GM21528 (cell line): ENCODE measurements around the gene RPS6KA1.

Experiments
- ATAC-seq: cut with Tn5 transposase; IDR thresholded peaks from one replicate; pipeline ENCODE4 v1.9.1; 2021; ENCODE audit warnings: mild to moderate bottlenecking, moderate library complexity; ENCODE audit not compliant: unreplicated experiment, low FRiP score

The RPS6KA1 gene

DNA sequence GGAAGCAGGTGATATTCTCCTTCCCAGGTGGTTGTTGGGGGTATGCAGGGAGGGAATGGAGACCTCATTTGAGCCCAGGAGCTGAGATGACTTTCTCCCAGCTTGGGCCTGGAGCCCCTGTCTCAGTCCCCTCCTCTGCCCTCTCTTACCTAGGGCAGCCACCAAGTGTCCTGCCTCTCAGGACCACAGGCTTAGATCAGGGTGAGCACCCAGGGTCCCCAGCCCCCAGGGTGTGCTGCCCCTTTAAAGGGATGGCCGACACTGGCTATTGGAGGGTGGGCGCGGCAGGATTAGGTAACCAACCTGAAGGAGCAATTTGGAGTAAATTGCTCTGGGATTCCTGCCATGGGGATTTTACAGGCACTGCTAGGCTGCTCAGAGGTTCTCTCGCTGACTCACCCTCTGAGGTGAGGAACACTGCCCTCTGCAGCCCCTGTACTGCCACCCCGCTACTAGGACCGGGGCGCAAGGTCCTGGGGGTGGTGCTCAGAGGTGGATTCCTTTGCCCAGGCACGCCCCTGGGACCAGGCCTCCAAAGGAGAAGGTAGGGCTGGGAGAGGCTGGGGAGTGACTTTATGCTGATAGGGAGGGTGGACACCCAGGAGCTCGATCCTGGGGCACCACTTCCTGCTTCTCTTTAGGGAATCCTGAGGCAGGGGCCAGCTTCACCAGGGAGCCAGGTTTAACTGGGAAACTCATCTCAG, 1.5 kb downstream of the RPS6KA1 start:
- no peak for ATAC-seq

DNA sequence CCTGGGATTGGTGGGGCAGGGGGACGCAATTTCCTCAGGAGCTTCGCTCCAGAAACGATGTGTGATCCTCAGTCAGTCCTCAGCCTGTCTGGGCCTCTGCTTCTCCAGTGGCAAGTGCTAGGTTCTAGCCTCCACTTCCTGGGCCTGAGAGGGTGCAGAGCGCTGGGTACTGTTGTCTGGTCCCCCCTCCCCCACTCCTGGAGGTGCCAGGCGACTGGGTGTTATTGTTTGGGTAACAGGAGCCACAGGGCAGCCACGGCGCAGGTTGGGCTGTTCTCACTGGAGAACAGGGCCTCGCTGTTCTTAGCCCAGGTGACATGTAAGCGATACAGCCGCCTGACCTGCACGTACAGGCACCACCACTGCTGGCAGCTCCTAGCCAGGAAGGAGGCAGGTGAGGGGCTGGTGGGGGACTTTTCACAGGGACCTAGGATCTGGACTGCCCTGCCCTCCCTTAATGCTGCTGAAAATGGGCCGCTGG, 2.1 kb downstream of the RPS6KA1 start:
- ATAC-seq: no peak

DNA sequence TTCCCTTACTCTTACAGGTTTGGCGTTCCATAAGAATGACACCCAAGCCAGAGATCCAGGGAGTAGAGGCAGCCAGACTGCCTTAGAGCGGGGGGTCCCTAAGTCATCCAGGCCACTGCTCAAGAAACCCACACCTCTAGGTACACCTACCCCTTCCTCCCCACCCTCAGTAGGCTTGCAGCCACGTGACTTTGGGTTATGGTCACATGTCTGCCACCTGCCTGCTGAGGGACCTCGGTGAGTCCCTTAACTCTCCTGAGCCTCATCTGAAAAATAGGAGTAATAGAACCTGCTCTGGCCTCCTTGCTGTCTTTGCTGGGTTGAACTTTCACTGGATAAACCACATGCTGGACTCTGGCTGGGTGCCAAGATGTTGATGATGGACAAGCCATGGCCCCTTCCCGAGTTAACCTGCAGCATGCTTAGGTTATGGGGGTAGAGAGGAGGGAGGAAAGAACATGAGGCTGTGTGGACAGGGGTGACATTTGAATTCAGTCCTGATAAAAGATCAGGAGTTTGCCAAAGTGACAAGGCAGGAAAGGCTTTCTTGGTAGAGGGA, 4.5 kb downstream of the RPS6KA1 start:
- ATAC-seq: no peak

DNA sequence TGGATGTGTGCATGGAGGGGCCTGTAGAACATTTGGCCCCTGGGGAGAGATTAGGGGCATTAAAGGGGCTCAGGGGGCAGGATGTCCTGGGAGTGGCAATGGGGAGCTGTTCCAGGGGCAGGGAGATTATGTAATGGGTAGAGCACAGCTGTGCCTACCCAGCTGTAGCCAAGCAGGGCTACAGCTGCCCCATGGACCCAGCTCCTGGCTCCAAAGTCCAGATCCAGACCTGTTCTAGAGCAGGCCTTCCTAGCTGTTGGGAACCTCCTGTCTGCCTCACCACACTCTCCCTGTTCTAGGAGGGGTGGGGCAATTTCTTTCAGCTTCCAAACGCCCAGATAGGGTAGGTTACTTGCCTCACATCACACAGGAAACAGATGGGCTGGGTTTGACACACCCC, 5.6 kb downstream of the RPS6KA1 start:
- no peak for ATAC-seq

DNA sequence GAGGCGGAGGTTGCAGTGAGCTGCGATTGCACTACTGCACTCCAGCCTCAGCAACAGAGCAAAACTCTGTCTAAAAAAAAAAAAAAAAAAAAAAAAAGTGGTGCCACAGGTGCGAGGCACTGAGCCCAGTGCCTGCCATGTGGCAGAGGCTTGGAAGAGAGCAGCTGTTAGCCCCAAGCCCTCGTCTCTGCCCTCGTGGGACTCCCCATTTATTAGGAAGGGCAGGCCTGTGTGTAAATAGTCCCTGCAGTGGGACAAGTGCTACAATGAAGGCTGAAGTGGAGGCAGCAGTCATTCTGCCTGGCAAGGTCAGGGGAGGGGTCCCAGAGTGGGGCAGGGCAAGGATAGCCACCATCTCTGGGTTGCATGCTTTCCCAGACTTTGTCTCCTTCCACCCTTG, 6.5 kb downstream of the RPS6KA1 start:
- ATAC-seq: no peak

DNA sequence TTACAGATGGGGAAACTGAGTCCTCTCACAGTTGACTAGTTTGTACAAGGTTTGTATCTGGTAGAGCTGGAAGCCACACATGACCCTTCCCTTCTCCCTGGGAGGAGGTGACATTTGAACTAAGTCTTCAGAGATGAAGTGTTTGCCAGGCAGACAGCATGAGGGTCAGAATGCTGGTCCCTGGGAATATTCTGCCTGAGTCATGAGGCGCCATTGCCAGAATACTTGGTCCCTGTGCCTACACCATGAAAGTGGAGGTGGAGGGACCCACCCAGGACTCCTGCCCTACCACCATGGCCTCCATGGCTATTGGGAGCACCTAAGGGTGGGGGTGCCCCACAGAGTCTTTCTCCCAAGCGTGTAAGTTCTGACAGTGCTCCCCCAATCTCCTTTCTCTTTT, 7.0 kb downstream of the RPS6KA1 start:
- no peak for ATAC-seq

DNA sequence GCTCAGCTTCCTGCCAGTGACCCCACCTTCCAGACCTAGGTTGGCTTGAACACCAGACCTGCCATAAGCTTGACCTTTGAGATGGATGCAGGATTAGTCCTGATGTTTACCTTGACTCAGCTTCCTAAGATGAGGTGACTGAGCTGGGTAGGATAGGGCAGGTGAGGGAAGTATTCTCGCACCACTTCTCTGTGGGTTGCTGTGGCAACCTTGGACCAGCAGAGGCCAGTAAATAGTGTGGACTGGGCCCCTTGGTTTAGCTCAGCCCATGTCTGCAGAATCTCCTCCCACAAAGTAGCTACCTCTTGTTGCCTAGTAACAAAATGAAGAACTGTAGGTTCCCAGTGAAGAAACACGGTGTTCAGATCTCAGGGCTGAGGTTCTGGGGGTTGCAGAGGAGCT, 8.4 kb downstream of the RPS6KA1 start:
- no peak for ATAC-seq

DNA sequence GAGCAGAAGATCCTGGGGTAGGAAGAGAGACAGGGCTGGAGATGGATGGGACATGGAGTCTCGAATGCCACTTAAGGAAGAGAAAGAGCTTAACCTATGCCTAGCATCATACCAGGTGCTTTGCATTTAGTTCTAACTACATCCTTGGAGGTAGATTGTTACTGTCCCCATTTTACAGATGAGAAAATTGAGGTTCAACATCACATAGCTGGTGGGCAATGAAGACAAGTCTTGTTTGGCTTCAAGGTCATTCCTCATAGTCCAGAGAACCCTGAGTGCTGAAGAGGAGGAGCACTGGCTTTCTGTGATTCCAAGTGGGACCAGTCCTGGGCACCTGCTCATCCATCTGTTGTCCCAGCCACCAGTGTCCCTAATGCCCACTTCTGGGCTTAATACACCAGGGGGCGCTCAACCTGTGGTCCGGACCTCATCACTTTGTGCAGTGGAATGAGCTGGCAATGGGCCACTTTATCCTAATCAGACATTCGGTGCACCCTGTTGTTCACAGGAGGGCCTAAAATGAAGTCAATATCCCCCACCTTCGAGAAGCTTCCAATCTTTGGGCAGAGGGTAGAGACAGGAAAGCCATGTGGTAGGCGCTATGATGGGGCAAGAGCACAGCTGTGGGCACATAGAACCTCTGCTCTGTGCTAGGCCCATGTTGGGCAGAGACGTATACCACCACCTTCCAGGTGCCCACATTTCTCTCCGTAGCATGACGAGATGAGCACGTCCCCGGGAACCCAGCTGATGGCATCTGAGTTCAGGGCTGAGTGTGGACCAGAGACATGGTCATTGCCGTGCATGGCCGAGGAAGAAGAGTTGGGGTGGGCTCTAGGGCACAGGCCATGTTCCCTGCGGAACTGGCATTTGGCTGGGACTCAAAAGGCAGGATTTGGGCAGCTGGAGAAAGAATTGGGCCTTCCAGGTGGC, 9.2 kb downstream of the RPS6KA1 start:
- no peak for ATAC-seq

DNA sequence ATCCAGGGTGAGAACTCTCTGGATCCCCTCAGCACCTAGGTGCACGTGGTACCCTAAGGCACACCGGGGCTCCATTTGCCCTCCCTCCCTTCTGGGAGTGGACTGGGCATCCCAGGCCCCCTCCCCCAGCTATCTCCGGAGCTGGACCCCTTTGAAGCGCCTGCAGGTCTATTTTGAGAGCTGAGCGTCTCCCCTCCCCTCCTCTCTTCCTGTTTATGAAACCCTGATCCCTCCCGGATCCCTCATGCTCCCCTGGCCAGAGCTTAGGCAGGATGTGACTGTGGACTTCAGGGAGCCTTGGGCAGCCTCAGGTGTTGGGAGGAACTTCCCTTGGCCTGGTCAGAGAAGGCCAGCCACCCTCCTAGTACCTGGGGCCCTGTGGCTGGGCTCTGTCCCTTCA, 10.2 kb downstream of the RPS6KA1 start:
- no peak for ATAC-seq

DNA sequence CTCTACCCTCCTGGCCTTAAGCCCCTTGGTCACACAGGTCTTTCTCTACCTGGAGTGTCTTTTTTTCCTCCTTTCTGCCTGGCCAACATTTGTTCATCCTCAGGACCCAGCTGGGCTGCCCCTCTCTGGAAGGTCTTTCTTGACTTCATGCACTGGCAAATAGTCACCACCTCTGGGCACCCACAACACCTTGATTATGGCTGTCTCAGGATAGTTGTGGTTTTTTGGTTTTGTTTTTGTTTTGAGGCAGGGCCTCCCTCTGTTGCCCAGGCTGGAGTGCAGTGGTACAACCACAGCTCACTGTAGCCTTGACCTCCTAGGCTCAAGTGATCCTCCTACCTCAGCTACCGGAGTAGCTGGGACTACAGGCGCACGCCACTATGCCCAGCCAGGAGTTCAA, 10.8 kb downstream of the RPS6KA1 start:
- ATAC-seq: no peak

DNA sequence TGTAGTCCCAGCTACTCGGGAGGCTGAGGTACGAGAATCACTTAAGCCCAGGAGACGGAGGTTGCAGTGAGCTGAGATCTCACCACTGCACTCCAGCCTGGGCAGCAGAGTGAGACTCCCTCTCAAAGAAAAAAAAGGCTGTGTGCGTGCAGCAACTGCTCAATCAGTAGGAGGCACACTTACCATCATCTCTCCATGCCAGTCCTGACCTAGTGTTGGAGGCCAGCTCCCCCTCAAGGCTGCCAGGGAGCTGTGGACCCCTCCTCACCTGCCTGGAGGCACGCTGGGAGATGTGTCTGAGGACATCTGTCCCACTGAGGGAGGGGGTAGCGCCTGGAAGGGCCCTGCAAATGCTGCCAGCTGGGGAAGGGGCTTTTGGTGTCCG, 11.9 kb downstream of the RPS6KA1 start:
- no peak for ATAC-seq

DNA sequence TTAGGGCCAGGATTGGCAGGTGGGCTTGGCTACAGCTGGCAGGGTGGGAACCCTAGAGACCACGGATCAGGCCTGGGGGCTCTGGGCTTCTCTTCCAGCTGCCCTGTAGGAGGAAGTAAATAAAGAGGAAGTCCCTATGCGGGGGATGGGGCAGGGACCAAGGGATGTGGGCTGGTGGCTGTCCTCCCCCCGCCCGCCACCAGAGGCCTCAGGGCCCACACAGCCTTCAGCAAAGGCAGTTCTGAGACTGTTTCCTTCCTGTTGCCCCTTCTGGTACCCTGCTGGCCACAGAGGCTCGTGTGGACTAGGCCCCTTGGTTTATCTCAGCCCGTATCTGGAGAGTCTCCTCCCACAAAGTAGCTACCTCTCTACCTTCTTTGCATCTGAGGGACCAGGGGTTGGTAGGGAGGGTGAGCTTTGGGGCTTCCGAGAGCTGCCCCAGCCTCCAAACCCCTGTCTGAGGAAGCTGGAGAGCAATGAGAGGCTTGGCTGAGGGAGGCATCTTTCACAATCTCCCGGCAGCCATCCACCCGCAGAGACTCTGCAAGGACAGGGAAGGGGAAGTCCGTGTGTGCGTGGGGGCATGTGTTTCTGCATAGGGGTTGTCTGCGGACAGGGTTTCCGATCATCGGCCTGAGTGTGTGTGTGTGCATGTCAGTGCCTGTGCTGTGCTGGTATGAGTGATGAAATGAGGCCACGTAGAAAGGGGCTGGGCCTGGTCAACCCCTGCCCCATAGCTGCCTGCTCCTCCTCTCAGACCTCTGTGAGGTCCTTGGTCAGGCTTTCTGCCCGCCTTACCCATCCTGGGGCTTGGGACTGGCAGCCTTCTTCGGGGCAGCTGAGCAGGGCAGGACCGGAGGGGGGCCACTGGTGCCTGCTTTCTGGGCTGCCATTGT, 12.5 kb downstream of the RPS6KA1 start:
- peak; percentile 48 for ATAC-seq

DNA sequence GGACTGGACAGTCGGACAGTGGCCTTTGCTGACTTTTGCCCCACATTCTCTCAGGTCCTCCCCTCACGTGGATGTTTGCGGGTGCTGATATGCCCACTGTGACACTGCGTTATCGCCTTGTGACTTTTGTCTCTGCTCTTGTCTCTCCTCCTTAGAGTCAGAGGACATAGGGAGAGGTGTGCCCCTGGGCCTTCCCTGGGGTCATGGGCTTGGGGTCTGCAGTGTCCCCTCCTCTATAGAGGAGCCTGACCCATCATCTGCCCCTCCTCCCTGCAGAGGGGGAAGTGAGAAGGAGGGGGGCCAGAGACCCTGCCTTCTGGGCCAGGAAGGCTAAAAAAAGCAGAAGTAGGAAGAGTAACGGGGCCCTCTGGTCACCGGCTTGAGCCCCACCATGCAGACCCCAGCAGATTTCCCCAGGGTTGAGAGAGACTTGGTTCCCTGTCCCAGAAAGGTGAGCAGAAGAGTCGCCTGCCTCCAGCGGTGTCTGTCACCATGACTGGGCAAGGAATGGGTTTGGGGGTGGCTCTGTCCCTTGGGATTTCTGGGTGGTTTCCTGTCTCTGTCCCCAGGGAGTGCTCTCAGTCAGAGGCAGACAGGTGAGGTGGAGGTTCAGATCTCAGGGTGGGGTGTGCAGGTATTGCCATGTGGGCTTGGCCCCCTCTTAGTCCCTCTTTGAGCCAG, 13.3 kb downstream of the RPS6KA1 start:
- peak; percentile 4 for ATAC-seq

DNA sequence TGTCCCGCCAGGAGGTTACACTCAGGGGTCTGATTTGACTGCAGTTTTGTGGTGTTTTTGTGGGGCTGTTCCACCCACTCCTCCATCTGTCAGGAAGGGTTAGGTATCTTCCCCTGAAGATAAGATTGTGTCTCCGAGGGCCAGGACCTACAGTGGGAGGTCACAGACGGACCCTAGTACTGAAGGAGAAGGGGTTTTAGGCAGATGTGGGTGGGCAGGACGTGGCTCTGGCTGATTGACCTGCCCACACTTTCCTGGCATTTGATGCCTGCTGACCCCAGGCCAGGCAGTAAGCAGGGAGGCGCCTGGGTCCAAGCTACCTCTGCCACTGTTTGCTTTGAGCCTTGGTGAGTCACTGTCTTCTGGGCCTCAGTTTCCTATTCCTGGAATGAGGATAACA, 13.9 kb downstream of the RPS6KA1 start:
- ATAC-seq: no peak

DNA sequence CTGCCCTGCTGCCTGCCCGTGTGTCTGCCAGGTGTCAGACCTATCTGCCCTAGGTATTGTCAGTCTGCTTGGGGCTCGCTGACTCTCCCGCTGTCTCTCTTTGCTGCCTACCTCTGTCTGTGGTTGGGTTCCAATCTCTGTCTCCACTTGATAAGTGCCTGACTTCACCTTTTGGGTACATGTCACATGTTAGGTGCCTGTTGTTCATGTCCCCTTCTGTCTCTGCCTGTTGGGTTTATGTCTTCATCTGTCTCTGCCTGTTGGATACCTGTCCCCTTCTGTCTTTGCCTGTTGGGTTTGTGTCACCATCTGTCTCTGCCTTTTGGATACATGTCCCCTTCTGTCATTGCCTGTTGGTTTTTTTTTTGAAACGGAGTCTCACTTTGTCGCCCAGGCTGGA, 14.6 kb downstream of the RPS6KA1 start:
- no peak for ATAC-seq

DNA sequence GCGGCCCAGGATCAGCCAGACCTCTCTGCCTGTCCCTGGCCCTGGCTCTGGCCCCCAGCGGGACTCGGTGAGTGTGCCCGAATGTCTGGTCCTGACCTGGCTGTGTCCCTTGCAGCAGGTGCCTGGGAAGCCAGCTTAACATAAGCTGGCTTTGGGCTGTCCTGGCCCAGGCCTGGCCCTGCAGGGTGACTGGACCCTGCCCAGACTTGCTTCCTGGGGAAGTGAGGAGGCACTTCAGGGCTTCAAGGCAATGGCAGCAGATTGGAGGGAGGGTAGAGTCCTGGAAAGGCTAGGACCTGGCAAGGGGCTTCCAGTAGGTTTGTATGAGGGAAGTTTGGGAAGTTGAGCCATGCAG, 16.4 kb downstream of the RPS6KA1 start:
- ATAC-seq: peak; percentile 6

DNA sequence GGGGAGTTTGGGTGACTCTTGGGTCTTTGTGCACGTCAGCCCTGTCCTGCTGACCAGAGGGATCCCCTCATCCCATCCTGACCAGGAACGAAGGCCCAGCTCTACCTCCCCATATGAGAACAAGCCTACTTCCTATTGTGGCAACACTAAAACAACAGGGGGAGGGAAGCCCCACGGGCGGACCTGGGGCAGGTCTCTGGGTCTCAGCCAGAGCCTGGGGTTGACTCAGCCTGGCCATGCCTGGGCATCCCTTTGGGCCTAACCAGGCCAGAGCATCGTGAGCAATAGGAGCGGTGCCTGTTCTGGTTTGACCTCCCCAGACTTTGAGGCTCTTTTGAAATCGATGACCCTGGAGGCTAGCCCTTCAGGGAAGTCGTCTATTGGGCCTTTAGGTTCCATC, 16.8 kb downstream of the RPS6KA1 start:
- ATAC-seq: no peak

DNA sequence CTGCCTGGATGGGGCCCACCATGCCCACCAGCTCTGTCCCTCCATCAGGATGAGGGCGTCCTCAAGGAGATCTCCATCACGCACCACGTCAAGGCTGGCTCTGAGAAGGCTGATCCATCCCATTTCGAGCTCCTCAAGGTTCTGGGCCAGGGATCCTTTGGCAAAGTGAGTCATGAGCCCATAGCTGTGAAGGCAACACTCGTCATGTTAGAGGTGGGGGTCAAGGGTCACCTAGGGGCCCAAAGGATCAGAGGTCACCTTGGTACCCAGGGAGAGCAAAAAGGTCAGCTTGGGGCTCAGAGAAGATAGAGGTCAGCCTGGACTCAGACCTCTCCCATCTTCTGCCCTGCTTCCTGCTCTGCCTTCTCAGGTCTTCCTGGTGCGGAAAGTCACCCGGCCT, 17.3 kb downstream of the RPS6KA1 start:
- no peak for ATAC-seq

DNA sequence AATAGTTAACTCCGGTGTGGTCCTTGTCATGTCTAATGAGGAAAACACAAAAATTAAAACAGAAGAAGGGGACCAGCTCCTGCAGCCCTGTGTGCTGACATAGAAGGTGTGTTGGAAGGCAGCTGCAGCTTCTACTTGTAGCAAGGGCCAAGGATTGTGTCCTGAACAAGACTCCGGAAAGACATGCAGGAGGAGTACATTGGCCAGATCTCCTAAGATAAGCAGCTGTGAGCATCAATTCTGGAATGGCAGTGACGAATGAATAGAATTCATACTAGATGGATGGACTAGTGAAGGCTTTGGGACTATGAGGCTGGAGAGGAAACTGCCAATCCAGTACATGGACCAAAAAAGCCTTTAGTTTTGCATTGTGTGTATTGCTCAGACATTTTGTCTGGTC, 19.3 kb downstream of the RPS6KA1 start:
- no peak for ATAC-seq

DNA sequence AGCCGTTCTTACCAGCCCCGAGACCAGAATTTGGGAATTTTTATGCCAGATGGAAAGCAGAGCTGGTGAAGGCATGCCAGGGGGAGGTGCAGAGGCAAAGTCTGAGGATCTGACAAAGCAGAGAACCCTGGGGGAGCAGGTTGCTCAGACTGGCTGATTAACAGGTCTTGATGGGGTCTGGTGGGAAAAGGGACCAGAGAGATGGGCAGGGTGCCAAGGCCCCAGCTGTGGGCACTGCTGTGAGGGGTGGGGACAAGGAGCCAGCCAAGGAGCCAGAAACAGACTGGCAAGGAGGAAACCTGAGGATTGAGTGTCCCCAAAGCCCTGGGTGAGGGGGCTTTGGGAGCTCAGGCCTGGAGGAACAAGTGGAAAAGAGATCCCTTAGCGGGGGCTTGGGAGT, 21.4 kb downstream of the RPS6KA1 start:
- no peak for ATAC-seq
